IPS-20b (cell line): ENCODE data around the gene KRTAP10-12.
"Not testable (repeated sequence)": the region's sequence is repeated elsewhere in the genome, so short reads cannot be mapped to it uniquely, and the experiment has no call there.

Source experiments
- H3K27ac ChIP-seq: one replicate; pipeline ENCODE4 v1.5.1; 2013; ENCODE audit warnings: low read length
- H3K27me3 ChIP-seq: 2 replicates; pipeline ENCODE4 v1.6.1; 2013; ENCODE audit warnings: mild to moderate bottlenecking, low read length, inconsistent platforms; ENCODE audit not compliant: insufficient read depth
- H3K36me3 ChIP-seq: 2 replicates; pipeline ENCODE4 v1.6.1; 2013; ENCODE audit warnings: low read depth, mild to moderate bottlenecking, inconsistent platforms, low read length, moderate library complexity; ENCODE audit not compliant: insufficient read depth
- H3K4me1 ChIP-seq: 2 replicates; pipeline ENCODE4 v1.6.1; 2013; ENCODE audit warnings: mild to moderate bottlenecking, control low read depth, inconsistent platforms, low read length, moderate library complexity; ENCODE audit not compliant: insufficient read depth
- H3K4me3 ChIP-seq: 2 replicates; pipeline ENCODE4 v1.5.1; 2013; ENCODE audit warnings: mild to moderate bottlenecking, low read length, inconsistent platforms
- H3K9ac ChIP-seq: 2 replicates; pipeline ENCODE4 v1.6.1; 2013; ENCODE audit warnings: low read depth, mild to moderate bottlenecking, inconsistent platforms, low read length, moderate library complexity
- H3K9me3 ChIP-seq: 2 replicates; pipeline ENCODE4 v1.6.1; 2013; ENCODE audit warnings: mild to moderate bottlenecking, low read depth, low read length, inconsistent platforms; ENCODE audit not compliant: insufficient read depth

The KRTAP10-12 gene

GRCh38 chr21:44657635-44658540 lies 39.1 kb upstream of the KRTAP10-12 start, which contains the start of gene KRTAP12-3:
TSS of gene KRTAP12-3 (plus strand) at chr21:44657932. CDS start at chr21:44657980, 48 bp downstream.
- H3K27me3 ChIP-seq: no peaks in the 10 kb centered on the region
- H3K9me3 ChIP-seq: no peaks in the 10 kb centered on the region
- no peak within 1 kb of the TSS for H3K4me3 ChIP-seq
- H3K27ac ChIP-seq: no peak within 1 kb of the TSS
- H3K9ac ChIP-seq: no peak within 1 kb of the TSS
- H3K4me1 ChIP-seq: peaks cover 12% of the 10 kb centered on the region; the same call in 1 of the 2 replicates
- H3K36me3 ChIP-seq: no peaks in the 10 kb centered on the region

GRCh38 chr21:44658541-44658910 lies 38.4 kb upstream of the KRTAP10-12 start:
- H3K27ac ChIP-seq: no peak overlapping the region
- H3K27me3 ChIP-seq: no peaks in the 10 kb centered on the region
- no peaks in the 10 kb centered on the region for H3K36me3 ChIP-seq
- no peak overlapping the region for H3K9ac ChIP-seq
- H3K4me1 ChIP-seq: peaks cover 12% of the 10 kb centered on the region; the same call in 1 of the 2 replicates
- H3K4me3 ChIP-seq: no peak overlapping the region
- H3K9me3 ChIP-seq: no peaks in the 10 kb centered on the region

DNA sequence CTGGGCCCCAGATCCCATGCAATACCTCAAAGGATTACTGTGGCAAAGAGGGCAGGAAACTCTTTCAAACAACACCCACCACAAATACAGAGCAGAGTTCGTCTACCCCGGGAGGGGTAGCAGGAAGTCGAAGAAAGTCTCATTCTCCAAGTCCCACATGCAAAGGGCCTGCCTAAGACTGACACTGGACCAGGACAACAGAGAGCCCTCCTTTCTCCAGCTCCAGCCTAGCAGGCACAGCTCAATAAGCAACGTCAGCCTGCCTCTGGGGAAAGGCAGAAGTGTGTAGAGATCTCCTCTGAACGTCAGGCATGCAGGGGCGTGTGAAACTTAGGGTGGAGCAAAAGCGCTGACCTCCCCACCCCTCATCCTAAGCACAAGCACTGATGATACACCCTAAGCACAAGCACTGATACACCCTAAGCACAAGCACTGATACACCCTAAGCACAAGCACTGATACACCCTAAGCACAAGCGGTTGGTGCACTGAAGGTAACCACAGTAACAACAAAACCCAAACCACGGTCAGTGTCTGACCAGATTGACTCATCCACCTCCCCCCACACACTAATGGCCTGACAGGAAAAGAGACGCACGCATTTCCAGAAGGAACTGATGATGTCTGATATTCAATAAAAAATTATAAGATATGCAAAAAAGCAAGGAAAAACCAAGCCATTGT lies 37.9 kb upstream of the KRTAP10-12 start:
- H3K36me3 ChIP-seq: no peaks in the 10 kb centered on the region
- H3K9me3 ChIP-seq: no peaks in the 10 kb centered on the region
- no peak overlapping the region for H3K9ac ChIP-seq

DNA sequence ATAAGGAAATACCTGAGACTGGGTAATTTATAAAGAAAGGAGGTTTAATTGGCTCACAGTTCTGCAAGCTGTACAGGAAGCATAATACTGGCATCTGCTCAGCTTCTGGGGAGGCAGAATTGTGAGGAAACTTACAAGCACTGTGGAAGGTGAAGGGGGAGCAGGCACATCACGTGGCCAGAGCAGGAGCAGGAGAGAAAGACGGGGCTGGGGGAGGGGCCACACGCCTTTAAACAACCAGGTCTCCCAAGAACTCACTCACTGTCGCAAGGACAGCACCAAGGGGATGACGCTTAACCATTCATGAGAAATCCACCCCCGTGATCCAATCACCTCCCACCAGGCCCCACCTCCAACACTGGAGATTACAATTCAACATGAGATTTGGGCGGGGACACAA lies 35.4 kb upstream of the KRTAP10-12 start:
- not testable (repeated sequence) for H3K9me3 ChIP-seq, H3K9ac ChIP-seq, H3K27me3 ChIP-seq, H3K4me3 ChIP-seq, H3K27ac ChIP-seq, H3K36me3 ChIP-seq
- H3K4me1 ChIP-seq: peaks cover 12% of the 10 kb centered on the region; the same call in 1 of the 2 replicates

More for the DNA sequence above, 37.9 kb upstream of the KRTAP10-12 start:
- no peak overlapping the region for H3K4me3 ChIP-seq
- H3K27me3 ChIP-seq: no peaks in the 10 kb centered on the region
- no peak overlapping the region for H3K27ac ChIP-seq
- peaks cover 12% of the 10 kb centered on the region; the same call in 1 of the 2 replicates for H3K4me1 ChIP-seq

- Histone ChIP-seq H3K4me3 (no peak overlapping the region), H3K36me3 (no peaks in the 10 kb centered on the region), H3K9me3 (peaks cover 3% of the 10 kb centered on the region), H3K27ac (no peak overlapping the region), H3K4me1 (peaks cover 6% of the 10 kb centered on the region; the same call in 1 of the 2 replicates), H3K9ac (no peak overlapping the region), H3K27me3 (no peaks in the 10 kb centered on the region)
These were observed 32.3 kb upstream of the KRTAP10-12 start for GRCh38 chr21:44664691-44665090.

DNA sequence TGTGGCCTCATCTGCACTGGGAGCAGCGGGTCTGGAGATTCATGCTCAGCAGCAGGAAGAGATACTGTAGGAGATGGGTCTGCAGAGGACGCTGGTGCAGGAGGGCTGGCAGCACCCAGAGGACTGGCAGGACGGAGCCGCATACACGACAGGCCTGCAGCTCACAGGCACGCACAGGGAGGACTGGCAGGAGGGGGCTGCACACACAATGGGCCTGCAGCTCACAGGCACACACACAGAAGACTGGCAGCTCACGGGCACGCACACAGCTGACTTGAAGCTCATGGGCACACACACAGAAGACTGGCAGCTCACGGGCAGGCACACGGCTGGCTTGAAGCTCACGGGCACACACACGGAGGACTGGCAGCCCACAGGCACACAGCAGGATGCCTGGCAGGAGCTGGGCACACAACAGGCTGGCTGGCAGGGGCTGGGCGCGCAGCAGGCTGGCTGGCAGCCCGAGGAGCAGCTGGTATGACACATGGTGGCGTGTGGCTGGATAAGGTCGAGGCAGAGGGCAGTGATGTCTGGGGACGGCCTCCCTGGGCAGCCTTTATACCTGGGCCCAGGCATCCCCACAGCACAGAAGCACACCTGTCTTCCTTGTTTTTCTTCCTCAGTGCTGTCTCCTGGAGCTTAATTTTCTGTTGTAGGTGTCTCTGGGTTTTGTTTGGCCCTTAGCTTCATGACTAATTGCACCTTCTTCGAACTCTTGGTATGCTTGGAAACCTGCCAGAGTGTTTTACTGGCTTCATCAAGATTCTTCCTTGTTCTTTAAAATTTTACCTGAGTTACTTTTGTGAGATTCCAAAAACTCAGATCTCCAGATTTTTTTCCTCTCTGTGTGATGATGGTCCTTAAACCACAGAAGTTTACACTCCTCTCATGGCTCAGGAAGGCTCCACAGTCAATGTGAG lies 30.3 kb upstream of the KRTAP10-12 start, which contains the start of gene KRTAP12-2:
KRTAP12-2 (minus strand) TSS at position 527 of the 920 bp plus-strand sequence; CDS start at position 486, 41 bp downstream.
- no peak within 1 kb of the TSS for H3K9ac ChIP-seq
- no peak within 1 kb of the TSS for H3K4me3 ChIP-seq
- no peak within 1 kb of the TSS for H3K27ac ChIP-seq
- no peaks in the 10 kb centered on the region for H3K4me1 ChIP-seq
- H3K36me3 ChIP-seq: no peaks in the 10 kb centered on the region
- H3K27me3 ChIP-seq: no peaks in the 10 kb centered on the region
- peaks cover 19% of the 10 kb centered on the region for H3K9me3 ChIP-seq

DNA sequence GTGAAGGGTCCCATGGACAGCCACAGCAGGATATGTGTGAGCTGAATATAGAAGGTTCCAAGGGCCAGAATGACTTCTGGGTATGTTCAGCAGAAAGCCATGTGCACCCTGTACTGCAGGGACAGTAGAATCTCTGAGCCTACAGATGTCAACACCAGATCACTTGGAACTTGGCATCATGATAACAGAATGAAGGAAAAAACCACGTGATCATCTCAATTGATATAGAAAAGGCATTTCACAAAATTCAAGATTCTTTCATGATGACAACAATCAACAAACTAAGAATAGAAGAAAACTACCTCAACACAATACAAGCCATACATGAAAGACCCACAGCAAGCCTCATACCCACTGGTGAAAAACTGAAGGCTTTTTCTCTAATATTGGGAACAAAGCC lies 29.4 kb upstream of the KRTAP10-12 start:
- Histone ChIP-seq H3K36me3 (no peaks in the 10 kb centered on the region), H3K9me3 (peaks cover 19% of the 10 kb centered on the region)

DNA sequence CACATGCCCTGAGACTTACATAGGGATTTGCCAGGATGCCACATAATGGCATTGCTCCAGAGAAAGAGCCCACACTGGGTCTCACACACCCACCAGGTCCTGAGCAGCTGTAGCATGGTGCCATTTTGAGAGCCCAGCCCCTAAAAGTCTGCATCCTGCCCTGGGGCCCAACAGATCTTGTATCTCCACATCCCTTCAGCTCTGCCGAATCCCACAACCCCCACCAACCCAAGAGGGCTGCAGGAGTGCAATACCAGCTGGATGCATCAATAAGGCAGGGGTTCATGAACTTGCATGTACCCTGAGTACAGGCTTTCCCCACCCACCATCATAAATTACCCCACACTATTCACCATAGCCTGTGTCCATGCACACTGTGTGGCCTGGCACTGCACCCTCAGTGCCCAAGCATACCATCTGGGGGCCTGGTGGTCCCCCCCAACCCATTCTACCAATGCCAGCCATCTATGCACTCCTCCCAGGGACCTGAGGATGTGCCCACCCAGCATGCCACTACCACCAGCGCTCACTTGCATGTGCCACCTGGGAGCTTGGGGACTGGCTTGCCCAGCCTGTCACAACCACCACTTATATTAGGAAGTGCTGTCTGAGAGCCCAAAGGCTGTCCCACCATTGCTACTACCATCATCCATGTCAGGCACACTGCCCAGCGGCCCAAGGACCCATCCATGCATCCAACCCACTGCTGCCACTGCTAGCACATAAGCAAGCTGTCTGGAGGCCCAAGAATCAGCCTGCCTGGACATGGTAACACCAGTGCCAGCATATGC lies 26.1 kb upstream of the KRTAP10-12 start:
- H3K27me3 ChIP-seq: no peaks in the 10 kb centered on the region
- no peak overlapping the region for H3K9ac ChIP-seq
- no peak overlapping the region for H3K27ac ChIP-seq
- no peaks in the 10 kb centered on the region for H3K36me3 ChIP-seq
- peaks cover 19% of the 10 kb centered on the region for H3K9me3 ChIP-seq
- H3K4me3 ChIP-seq: no peak overlapping the region
- H3K4me1 ChIP-seq: no peaks in the 10 kb centered on the region

More for the DNA sequence above, 29.4 kb upstream of the KRTAP10-12 start:
- no peaks in the 10 kb centered on the region for H3K27me3 ChIP-seq
- no peak overlapping the region for H3K9ac ChIP-seq
- no peak overlapping the region for H3K4me3 ChIP-seq
- no peaks in the 10 kb centered on the region for H3K4me1 ChIP-seq
- no peak overlapping the region for H3K27ac ChIP-seq

DNA sequence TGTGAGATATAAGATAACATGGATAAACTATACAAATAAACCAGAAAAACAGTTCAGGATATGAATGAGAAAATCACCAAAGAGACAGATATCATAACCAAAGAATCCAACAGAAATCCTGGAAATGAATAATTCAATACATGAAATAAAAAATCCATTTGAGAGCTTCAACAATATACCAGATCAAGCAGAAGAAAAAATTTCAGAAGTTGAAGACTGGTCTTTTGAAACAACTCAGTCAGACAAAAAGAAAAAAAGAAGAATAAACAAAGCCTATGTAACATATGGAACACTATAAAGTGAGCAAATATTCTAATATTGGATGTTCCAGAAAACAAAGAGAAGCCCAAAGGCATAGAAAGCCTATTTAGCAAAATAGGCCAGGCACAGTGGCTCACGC lies 25.1 kb upstream of the KRTAP10-12 start:
- no peaks in the 10 kb centered on the region for H3K36me3 ChIP-seq
- no peak overlapping the region for H3K9ac ChIP-seq
- H3K27me3 ChIP-seq: no peaks in the 10 kb centered on the region
- H3K9me3 ChIP-seq: peaks cover 19% of the 10 kb centered on the region
- no peak overlapping the region for H3K4me3 ChIP-seq
- H3K27ac ChIP-seq: no peak overlapping the region
- no peaks in the 10 kb centered on the region for H3K4me1 ChIP-seq

DNA sequence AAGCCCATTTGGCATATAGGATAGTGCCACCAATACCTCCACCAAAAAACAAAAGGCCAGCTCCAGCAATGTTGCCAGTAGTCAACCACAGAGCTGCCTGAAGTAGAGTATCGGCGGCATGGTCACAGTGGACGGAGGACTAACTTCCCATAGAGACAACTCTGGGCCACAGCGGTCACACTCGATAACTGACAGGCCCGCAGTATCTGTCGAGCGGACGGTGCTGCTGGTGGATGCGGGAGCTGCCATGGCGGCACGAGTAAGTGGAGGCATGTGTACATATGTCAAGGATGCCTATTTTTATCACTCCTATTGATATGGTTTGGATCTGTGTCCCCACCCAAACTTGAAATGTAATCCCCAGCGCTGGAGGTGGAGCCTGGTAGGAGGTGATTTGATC lies 19.1 kb upstream of the KRTAP10-12 start:
- no peak overlapping the region for H3K9ac ChIP-seq
- no peaks in the 10 kb centered on the region for H3K27me3 ChIP-seq
- H3K4me1 ChIP-seq: no peaks in the 10 kb centered on the region
- no peaks in the 10 kb centered on the region for H3K36me3 ChIP-seq
- no peak overlapping the region for H3K27ac ChIP-seq
- H3K9me3 ChIP-seq: no peaks in the 10 kb centered on the region; the same call in 1 of the 2 replicates
- H3K4me3 ChIP-seq: no peak overlapping the region
